Neural progenitor cell (in vitro differentiated cells): ENCODE data around the gene DCAF4. TPM values are rescaled to one million over a fixed set of nuclear protein-coding genes. Genes with fewer than 3 reads are reported as not detected.

Source experiments
- DNase-seq: peaks from one replicate; pipeline ENCODE4 v3.0.0-alpha.2; 2016; ENCODE audit warnings: low spot score
- H2AFZ ChIP-seq: fragments of 200-600 bp; sonication (generic); replicated peaks from 2 replicates; pipeline ENCODE4 v1.6.1; 2016; ENCODE audit warnings: antibody characterized with exemption
- H3F3A ChIP-seq: fragments of 200-600 bp; sonication (generic); 2 replicates; pipeline ENCODE4 v1.6.1; 2016; ENCODE audit warnings: antibody characterized with exemption, low read depth
- H3K27ac ChIP-seq: fragments of 200-600 bp; sonication (generic); 2 replicates; pipeline ENCODE4 v1.5.1; 2016; ENCODE audit warnings: mild to moderate bottlenecking
- H3K27me3 ChIP-seq: fragments of 200-600 bp; sonication (generic); 2 replicates; pipeline ENCODE4 v1.6.1; 2016; ENCODE audit warnings: mild to moderate bottlenecking, moderate library complexity
- H3K36me3 ChIP-seq: fragments of 200-600 bp; sonication (generic); 2 replicates; pipeline ENCODE4 v1.5.1; 2016
- H3K4me1 ChIP-seq: fragments of 200-600 bp; sonication (generic); 2 replicates; pipeline ENCODE4 v1.6.1; 2016; ENCODE audit warnings: mixed run types
- H3K4me2 ChIP-seq: fragments of 200-600 bp; sonication (generic); 2 replicates; pipeline ENCODE4 v1.6.1; 2016
- H3K4me3 ChIP-seq: fragments of 200-600 bp; sonication (generic); 2 replicates; pipeline ENCODE4 v1.5.1; 2016
- H3K79me2 ChIP-seq: fragments of 200-600 bp; sonication (generic); 2 replicates; pipeline ENCODE4 v1.6.1; 2016; ENCODE audit warnings: low read depth
- H3K9ac ChIP-seq: fragments of 200-600 bp; sonication (generic); 2 replicates; pipeline ENCODE4 v1.6.1; 2016
- H3K9me3 ChIP-seq: fragments of 200-600 bp; sonication (generic); 2 replicates; pipeline ENCODE4 v1.5.1; 2016; ENCODE audit warnings: low read depth
- H4K20me1 ChIP-seq: fragments of 200-600 bp; sonication (generic); 2 replicates; pipeline ENCODE4 v1.6.1; 2016; ENCODE audit warnings: low read depth
- H3K27ac Mint-ChIP-seq: 3 replicates; pipeline ENCODE4 v1.8.0; 2021; ENCODE audit warnings: mixed read lengths
- H3K27me3 Mint-ChIP-seq: 2 replicates; pipeline ENCODE4 v1.8.0; 2022; ENCODE audit warnings: low read depth, mild to moderate bottlenecking, inconsistent platforms, moderate library complexity, mixed read lengths; ENCODE audit not compliant: insufficient read depth
- H3K36me3 Mint-ChIP-seq: 3 replicates; pipeline ENCODE4 v1.8.0; 2021; ENCODE audit warnings: mixed read lengths
- H3K4me1 Mint-ChIP-seq: 3 replicates; pipeline ENCODE4 v1.8.0; 2021; ENCODE audit warnings: mixed read lengths
- H3K4me3 Mint-ChIP-seq: 3 replicates; pipeline ENCODE4 v1.8.0; 2021; ENCODE audit warnings: mild to moderate bottlenecking, moderate library complexity, mixed read lengths
- H3K9me3 Mint-ChIP-seq: 3 replicates; pipeline ENCODE4 v1.8.0; 2020; ENCODE audit warnings: mixed read lengths
- EZH2 ChIP-seq: fragments of 200-600 bp; sonication (generic); IDR thresholded peaks from 2 replicates; pipeline ENCODE4 v1.6.1; 2017; ENCODE audit warnings: antibody characterized with exemption, mild to moderate bottlenecking, moderate library complexity
- EZH2phosphoT487 ChIP-seq: fragments of 200-600 bp; sonication (generic); IDR thresholded peaks from 2 replicates; pipeline ENCODE4 v1.6.1; 2017; ENCODE audit warnings: antibody characterized with exemption
- total RNA-seq: library from RNA; depleted of rRNA; stranded (reverse); fragments of >200 nt; gene quantifications from 2 replicates; pipeline ENCODE4 v1.2.3, GENCODE V29; 2015; ENCODE audit warnings: low replicate concordance
- TF ChIP-seq, protein P1 (sequence below): fragments of 200-600 bp; sonication (generic); IDR thresholded peaks from 2 replicates; pipeline ENCODE4 v1.5.1; 2017; ENCODE audit warnings: antibody characterized with exemption, mild to moderate bottlenecking

Gene DCAF4
- total RNA-seq, 1 donor from 2014 or later: 3.7 TPM

DNA sequence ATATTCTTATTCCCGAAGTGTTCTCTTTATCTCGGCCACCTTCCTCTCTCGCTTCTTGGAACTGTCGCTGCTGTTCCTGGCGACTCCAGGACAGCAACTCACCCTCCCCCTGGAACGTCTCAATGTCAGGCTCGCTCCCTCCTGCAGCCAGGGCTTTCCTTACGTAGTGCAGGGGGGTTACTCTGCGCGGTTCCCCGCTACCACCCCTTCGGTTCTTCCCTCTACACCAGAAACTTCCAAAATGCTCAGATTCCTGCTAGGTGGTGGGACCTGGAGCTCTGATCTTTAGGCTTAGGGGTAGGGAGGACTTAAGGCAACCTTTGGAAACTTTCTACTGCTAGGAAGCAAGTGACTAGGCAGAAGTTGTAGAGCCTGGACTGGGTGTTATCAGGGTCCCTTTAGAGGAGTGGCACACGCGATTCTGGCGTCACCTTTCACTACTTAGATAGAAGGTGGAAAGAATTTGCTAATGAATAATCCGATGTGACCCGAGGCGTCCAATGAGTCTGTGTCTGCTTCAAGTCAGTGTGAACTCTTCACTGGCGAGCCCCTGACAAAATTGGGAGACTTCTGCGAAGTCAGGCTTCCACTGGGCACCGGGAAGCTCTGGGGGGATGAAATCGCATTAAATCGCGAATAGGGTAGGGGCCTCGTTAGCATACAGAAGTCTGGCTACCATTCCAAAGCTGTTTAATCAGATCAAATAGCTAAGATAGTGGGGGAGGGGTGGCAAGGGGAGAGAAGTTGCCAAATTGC lies 31.5 kb upstream of the DCAF4 start:
- no peaks in the 10 kb centered on the region for H3K36me3 ChIP-seq
- H4K20me1 ChIP-seq: peaks cover 10% of the 10 kb centered on the region
- H3K9me3 Mint-ChIP-seq: no peaks in the 10 kb centered on the region
- no peaks in the 10 kb centered on the region for H3K36me3 Mint-ChIP-seq
- H3K4me3 ChIP-seq: peak overlapping the region; percentile 72
- TF ChIP-seq EZH2phosphoT487: no peak
- peaks cover 35% of the 10 kb centered on the region for H3K4me1 Mint-ChIP-seq
- no peak overlapping the region for H3K27ac Mint-ChIP-seq
- no peak overlapping the region for H2AFZ ChIP-seq
- H3K4me1 ChIP-seq: peaks cover 36% of the 10 kb centered on the region
- H3K4me2 ChIP-seq: peak overlapping the region; percentile 95
- H3K79me2 ChIP-seq: no peaks in the 10 kb centered on the region
- peaks cover 22% of the 10 kb centered on the region for H3F3A ChIP-seq
- peaks cover 40% of the 10 kb centered on the region for H3K27me3 Mint-ChIP-seq
- DNase-seq: peak; percentile 59
- H3K4me3 Mint-ChIP-seq: peak overlapping the region; percentile 94
- H3K9ac ChIP-seq: no peak overlapping the region
- H3K27me3 ChIP-seq: peaks cover 73% of the 10 kb centered on the region
- no peak overlapping the region for H3K27ac ChIP-seq
- H3K9me3 ChIP-seq: no peaks in the 10 kb centered on the region

DNA sequence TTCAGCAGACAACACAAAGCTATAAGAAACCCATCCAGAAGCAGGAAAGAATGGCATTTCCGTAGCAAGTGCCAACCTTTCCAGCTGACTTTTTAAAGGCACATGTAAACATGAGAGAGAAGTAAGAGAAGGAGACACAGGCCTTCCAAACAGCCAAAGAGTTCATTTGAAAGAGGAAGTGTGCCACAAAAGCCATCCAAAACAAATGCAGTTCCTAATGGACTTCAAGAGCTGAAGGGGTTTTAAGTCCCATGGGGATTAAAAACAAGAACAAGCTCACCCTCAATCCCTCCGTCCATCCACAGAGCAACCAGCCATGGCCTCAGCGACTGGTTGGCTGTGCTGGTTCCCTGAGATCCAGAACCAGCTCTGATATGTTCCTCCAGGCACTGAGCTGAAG lies 27.8 kb upstream of the DCAF4 start:
- Mint-ChIP-seq H3K36me3 (no peaks in the 10 kb centered on the region), H3K27me3 (peaks cover 20% of the 10 kb centered on the region), H3K27ac (no peak overlapping the region), H3K4me3 (no peak overlapping the region), H3K9me3 (no peaks in the 10 kb centered on the region), H3K4me1 (peaks cover 14% of the 10 kb centered on the region)
- Histone ChIP-seq H3K79me2 (no peaks in the 10 kb centered on the region), H3K4me3 (no peak overlapping the region), H4K20me1 (peaks cover 6% of the 10 kb centered on the region), H3K9me3 (no peaks in the 10 kb centered on the region), H3K36me3 (no peaks in the 10 kb centered on the region), H3K4me2 (no peak overlapping the region), H3K4me1 (peaks cover 13% of the 10 kb centered on the region), H3K27ac (no peak overlapping the region), H2AFZ (no peak overlapping the region), H3K9ac (no peak overlapping the region), H3F3A (peaks cover 11% of the 10 kb centered on the region), H3K27me3 (peaks cover 42% of the 10 kb centered on the region)
- TF ChIP-seq EZH2phosphoT487 (no peak), EZH2 (no peak)
- TF ChIP-seq, protein P1, sequence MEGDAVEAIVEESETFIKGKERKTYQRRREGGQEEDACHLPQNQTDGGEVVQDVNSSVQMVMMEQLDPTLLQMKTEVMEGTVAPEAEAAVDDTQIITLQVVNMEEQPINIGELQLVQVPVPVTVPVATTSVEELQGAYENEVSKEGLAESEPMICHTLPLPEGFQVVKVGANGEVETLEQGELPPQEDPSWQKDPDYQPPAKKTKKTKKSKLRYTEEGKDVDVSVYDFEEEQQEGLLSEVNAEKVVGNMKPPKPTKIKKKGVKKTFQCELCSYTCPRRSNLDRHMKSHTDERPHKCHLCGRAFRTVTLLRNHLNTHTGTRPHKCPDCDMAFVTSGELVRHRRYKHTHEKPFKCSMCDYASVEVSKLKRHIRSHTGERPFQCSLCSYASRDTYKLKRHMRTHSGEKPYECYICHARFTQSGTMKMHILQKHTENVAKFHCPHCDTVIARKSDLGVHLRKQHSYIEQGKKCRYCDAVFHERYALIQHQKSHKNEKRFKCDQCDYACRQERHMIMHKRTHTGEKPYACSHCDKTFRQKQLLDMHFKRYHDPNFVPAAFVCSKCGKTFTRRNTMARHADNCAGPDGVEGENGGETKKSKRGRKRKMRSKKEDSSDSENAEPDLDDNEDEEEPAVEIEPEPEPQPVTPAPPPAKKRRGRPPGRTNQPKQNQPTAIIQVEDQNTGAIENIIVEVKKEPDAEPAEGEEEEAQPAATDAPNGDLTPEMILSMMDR: no peak
- DNase-seq: no peak

DNA sequence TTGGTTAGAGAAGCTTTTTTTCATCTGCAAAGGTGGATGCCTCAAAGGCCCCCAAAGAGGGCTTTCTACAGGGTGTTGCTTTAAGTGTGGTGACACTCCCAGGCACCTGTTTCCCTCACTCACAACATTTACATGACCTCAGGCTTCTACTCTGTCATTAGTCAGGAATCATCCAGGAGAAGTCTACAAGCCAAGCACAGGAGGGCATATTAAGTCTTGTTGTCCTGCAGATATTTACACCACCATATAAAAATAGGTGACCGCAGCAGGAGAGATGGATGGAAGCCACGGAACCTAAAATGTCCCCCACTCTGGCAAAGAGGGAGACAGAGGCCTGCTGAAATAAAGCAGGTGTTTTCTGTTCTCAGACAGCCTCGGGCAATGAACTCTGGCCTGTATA lies 24.9 kb upstream of the DCAF4 start:
- H3K27me3 Mint-ChIP-seq: peaks cover 11% of the 10 kb centered on the region
- no peaks in the 10 kb centered on the region for H4K20me1 ChIP-seq
- peaks cover 15% of the 10 kb centered on the region for H3K27me3 ChIP-seq
- H3K4me2 ChIP-seq: no peak overlapping the region
- no peak overlapping the region for H3K27ac Mint-ChIP-seq
- H3K79me2 ChIP-seq: no peaks in the 10 kb centered on the region
- peaks cover 6% of the 10 kb centered on the region for H3K4me1 Mint-ChIP-seq
- H3K36me3 Mint-ChIP-seq: no peaks in the 10 kb centered on the region
- no peaks in the 10 kb centered on the region for H3K9me3 Mint-ChIP-seq
- no peak for TF ChIP-seq EZH2phosphoT487
- TF ChIP-seq, protein P1: no peak
- TF ChIP-seq EZH2: no peak
- no peak overlapping the region for H3K9ac ChIP-seq
- DNase-seq: no peak
- H3K4me3 ChIP-seq: no peak overlapping the region
- H3K4me1 ChIP-seq: no peaks in the 10 kb centered on the region
- no peak overlapping the region for H3K4me3 Mint-ChIP-seq
- no peak overlapping the region for H2AFZ ChIP-seq
- no peak overlapping the region for H3K27ac ChIP-seq
- no peaks in the 10 kb centered on the region for H3K36me3 ChIP-seq
- H3K9me3 ChIP-seq: no peaks in the 10 kb centered on the region
- no peaks in the 10 kb centered on the region for H3F3A ChIP-seq

DNA sequence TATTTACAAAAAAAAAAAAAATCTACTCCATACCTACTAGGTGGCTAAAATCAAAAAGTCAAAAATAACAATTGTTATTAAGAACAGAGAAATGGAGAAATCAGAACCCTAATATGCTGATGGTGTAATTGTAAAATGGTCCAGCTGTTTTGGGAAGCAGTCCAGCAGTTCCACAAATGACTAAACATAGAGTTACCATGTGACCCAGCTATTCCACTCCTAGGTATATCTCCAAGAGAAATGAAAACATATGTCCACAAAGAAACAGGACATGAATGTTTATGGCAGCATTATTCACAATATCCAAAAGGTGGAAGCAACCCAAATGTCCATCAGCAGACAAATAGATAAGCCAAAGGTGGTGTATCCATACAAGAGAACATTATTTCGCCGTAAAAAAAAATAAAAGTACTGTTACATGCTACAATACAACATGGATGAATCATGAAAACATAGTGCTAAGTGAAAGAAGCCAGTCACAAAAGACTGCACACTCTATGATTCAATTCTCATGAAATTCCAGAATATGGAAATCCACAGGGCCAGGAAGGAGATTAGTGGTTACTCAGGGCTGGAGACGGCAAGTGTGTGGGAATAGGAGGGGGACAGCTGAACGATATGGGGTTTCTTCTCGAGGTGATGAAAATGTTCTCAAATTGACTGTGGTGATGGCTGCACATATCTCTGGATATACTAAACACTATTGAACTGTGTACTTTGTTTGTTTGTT lies 23.3 kb upstream of the DCAF4 start:
- no peaks in the 10 kb centered on the region for H3K36me3 ChIP-seq
- no peak overlapping the region for H3K27ac ChIP-seq
- DNase-seq: no peak
- no peaks in the 10 kb centered on the region for H3K79me2 ChIP-seq
- peaks cover 2% of the 10 kb centered on the region for H3K4me1 ChIP-seq
- no peaks in the 10 kb centered on the region for H3K9me3 Mint-ChIP-seq
- peaks cover 11% of the 10 kb centered on the region for H3K27me3 ChIP-seq
- H3K4me3 ChIP-seq: no peak overlapping the region
- H3K4me3 Mint-ChIP-seq: no peak overlapping the region
- no peaks in the 10 kb centered on the region for H3F3A ChIP-seq
- no peak overlapping the region for H2AFZ ChIP-seq
- H3K9ac ChIP-seq: no peak overlapping the region
- H4K20me1 ChIP-seq: no peaks in the 10 kb centered on the region
- H3K27me3 Mint-ChIP-seq: peaks cover 9% of the 10 kb centered on the region
- H3K9me3 ChIP-seq: no peaks in the 10 kb centered on the region
- H3K4me1 Mint-ChIP-seq: peaks cover 6% of the 10 kb centered on the region
- H3K27ac Mint-ChIP-seq: no peak overlapping the region
- H3K36me3 Mint-ChIP-seq: no peaks in the 10 kb centered on the region
- H3K4me2 ChIP-seq: no peak overlapping the region
- TF ChIP-seq, protein P1: no peak
- TF ChIP-seq EZH2phosphoT487 (no peak), EZH2 (no peak)
